GM13977 (cell line): ENCODE measurements around the gene FGD4.

Source experiments
- DNase-seq: peaks from one replicate; pipeline ENCODE4 v3.0.0; 2012; ENCODE audit warnings: low spot score
- in situ Hi-C: fragments of 300-500 bp; cut with MboI; formaldehyde crosslinking; loops from one replicate; pipeline ENCODE4 v1.12.0; 2022; ENCODE audit warnings: low sequenced_read_pairs, low pct_unique_long_range_greater_than_20kb, mixed read lengths, inconsistent platforms; ENCODE audit not compliant: unreplicated experiment
- TF ChIP-seq, protein P1 (sequence below): IDR thresholded peaks from 2 replicates; pipeline ENCODE4 v1.5.1; 2012; ENCODE audit warnings: mild to moderate bottlenecking, control low read depth; ENCODE audit not compliant: insufficient read depth; ENCODE audit errors: extremely low read depth, missing control alignments

The FGD4 gene

DNA sequence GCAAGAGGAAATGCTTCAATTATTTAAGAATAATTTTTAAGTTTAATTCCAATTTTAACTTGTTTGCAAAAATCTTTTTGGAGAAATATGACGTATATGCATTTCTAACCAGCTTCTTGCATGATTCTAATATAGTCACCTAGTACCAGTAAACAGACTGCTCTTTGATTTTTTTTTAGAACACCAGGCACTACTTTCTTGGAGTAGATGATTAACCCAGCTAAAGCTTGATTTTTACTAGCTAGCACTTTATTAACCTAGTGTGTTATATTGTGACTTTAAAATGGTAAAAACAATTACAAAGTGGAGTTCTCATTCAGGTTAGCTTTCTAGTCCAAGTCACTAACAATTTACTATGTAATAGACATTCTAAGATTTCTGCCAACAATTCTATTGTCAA, 32.6 kb upstream of the FGD4 start:
- TF ChIP-seq, protein P1, sequence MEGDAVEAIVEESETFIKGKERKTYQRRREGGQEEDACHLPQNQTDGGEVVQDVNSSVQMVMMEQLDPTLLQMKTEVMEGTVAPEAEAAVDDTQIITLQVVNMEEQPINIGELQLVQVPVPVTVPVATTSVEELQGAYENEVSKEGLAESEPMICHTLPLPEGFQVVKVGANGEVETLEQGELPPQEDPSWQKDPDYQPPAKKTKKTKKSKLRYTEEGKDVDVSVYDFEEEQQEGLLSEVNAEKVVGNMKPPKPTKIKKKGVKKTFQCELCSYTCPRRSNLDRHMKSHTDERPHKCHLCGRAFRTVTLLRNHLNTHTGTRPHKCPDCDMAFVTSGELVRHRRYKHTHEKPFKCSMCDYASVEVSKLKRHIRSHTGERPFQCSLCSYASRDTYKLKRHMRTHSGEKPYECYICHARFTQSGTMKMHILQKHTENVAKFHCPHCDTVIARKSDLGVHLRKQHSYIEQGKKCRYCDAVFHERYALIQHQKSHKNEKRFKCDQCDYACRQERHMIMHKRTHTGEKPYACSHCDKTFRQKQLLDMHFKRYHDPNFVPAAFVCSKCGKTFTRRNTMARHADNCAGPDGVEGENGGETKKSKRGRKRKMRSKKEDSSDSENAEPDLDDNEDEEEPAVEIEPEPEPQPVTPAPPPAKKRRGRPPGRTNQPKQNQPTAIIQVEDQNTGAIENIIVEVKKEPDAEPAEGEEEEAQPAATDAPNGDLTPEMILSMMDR, result no peak
- DNase-seq, result no peak
- in situ Hi-C loops, result no loop called here

DNA sequence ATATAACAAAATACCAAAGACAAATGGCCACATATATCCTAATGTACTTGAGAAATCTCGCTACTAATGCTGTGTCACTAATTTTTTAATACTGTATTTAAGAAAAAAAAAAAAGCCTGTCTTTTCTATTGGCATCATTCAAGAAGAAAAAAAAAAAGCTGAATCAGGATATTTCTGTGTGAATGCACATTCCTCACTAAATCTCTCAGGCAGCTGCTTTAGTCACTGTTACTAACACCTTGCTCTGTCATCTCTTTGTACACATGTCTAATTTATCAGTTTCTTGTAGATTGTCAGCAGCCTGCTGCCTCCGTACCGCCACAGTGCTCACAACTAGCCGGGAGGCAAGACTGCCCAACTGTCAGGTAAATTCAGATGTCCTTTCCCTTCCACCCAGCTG, 32.0 kb upstream of the FGD4 start:
- TF ChIP-seq, protein P1, result no peak
- in situ Hi-C loops, result no loop called here
- DNase-seq, result no peak

DNA sequence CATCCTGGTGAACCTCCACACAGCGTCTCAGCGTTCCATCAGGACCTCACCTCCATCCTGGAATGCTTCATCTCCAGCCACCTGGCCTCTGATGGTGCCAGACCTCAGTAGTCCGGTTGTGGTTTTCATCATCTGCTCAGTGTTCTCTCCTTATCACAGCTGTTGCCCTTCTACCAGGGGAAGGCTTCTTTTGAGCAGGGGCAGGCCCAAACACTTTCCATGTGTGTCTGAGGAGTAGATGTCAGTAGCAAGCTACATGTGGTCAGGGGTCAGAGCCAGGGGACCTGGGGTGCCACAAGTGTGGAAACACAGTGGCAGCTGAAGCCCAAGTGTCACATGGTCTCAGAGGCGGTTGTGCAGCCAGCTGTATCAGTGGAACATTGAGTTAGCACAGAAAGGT, 30.2 kb upstream of the FGD4 start:
- TF ChIP-seq, protein P1, result no peak
- in situ Hi-C loops, result no loop called here
- no peak for DNase-seq

DNA sequence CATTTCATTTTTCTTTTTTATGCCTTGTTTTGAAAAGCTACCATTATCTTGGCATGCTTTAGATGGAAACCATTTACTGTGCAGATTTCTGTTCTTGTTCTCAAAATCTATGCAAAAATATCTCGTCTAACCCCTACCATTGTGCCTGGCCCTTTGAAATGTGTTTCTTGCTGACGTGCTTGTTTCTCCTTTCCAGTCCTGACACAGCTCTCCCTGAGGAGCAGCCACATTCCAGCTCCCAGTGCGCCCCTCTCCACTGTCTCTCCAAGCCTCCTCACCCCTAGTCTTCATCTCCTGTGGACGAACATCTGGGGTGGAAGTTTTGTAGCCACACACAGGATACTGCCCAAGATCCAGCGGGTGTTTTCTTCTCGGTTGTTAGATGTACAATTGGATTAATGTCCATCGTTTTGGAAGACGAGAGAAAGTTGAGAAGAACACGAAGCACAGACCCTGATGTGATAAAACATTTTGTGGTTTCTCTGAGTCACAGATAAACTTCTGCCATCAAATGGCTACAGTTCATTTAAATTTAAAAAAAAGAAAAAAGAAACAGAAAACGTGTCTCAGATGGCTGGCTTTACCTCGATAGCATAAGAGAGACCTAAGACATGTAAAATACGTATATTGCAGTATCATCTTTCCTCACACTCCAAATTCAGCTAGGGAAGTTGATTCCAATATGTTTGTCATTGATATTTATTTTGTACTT, 21.9 kb upstream of the FGD4 start:
- DNase-seq, result no peak
- TF ChIP-seq, protein P1, result no peak
- in situ Hi-C loops, result no loop called here

DNA sequence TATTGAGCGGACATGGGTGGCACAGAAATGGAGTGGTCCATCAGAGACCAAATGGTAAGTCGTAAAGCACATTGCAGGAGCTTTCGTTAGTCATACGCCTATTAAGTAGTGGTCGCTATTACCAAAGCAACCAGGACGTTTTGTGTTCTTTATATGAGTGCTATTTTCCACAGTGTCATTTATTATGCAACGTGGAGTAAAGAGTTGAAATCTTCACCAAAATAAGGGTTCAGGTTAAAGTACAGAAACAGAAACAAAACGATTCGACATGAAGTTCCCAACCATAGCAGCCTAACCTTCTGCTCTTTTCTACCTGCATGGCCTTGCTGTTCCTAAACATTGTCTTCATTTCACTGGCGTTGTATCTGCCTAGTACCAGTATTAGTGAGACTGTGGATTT, 20.1 kb upstream of the FGD4 start:
- no peak for DNase-seq
- in situ Hi-C loops, result no loop called here
- TF ChIP-seq, protein P1, result no peak

DNA sequence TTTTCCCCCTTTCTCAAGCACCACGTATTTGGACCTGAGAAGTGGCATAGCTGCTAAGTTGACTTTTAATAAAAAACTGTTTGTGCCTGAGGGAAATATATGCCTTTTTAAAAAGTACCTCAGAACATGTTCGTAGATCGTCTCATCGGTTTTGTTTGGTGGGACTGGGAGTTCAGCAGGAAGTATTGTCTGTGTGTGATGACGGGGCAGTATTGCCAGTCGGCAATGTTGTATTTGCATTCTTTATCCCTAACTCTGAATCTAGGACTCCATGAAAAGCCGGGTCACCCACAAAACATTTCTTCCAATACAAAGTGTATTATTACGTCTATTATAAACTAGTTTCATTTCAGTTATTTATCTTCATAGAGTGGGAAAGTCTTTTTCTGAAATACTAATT, 19.7 kb upstream of the FGD4 start:
- DNase-seq, result no peak
- in situ Hi-C loops, result no loop called here
- TF ChIP-seq, protein P1, result no peak

DNA sequence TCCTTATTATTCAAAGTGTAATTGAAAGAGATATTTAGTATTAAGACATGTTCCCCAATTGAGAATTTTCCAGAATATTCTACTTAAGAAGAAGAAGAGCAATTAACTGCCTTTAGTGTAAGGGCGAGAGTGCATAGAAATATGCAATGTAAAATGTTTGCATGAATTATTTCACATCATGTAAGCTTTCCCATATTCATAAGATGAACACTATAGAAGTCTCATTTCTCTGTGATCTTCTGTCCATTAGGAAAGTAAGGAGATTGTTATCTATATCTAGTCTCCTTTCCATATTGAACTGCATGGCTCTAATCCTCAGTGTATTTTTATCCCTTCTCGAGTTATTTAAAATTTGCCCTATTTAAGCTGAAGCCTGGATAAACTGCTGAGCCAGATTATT, 17.1 kb upstream of the FGD4 start:
- TF ChIP-seq, protein P1, result no peak
- no peak for DNase-seq
- in situ Hi-C loops, result no loop called here
